ENCODE measurements around the gene MIER2.
"Not testable (repeated sequence)": the region's sequence is repeated elsewhere in the genome, so short reads cannot be mapped to it uniquely, and the experiment has no call there.

Gene MIER2

GRCh38 chr19:359653-359925 lies 15.0 kb upstream of the MIER2 start:
- Histone ChIP-seq H3K27ac (ENCODE audit: low read length) (no peak overlapping the region), H3K9ac (ENCODE audit: low read length) (no peak overlapping the region), H3K9me2 (replicated peaks; ENCODE audit: insufficient read depth, low read length) (no peaks in the 10 kb centered on the region), H3K9me3 (replicated peaks; ENCODE audit: insufficient read depth, low read length) (no peaks in the 10 kb centered on the region), H3K79me2 (ENCODE audit: low read length) (no peaks in the 10 kb centered on the region), H3K4me1 (ENCODE audit: low read length) (no peaks in the 10 kb centered on the region), H3K4me2 (ENCODE audit: low read depth, low read length) (no peak overlapping the region), H3K4me3 (ENCODE audit: low read length) (no peak overlapping the region), H4K20me1 (ENCODE audit: insufficient read depth, low read length) (no peaks in the 10 kb centered on the region), H3K27me3 (replicated peaks; ENCODE audit: insufficient read depth, low read length) (peaks cover 74% of the 10 kb centered on the region), H3F3A (ENCODE audit: insufficient read depth, low read length) (no peaks in the 10 kb centered on the region), H3K36me3 (replicated peaks; ENCODE audit: insufficient read depth, low read length) (no peaks in the 10 kb centered on the region), H2AFZ (ENCODE audit: low read length) (no peak overlapping the region)
- no peak for DNase-seq
- TF ChIP-seq CTCF (IDR thresholded peaks at IDR 0.05; ENCODE audit: low read length) (no peak), EZH2phosphoT487 (IDR thresholded peaks at IDR 0.05; ENCODE audit: low read length) (no peak), EZH2 (optimal IDR thresholded peaks at IDR 0.05; ENCODE audit: low read depth, low read length) (no peak)

- not testable (repeated sequence) for H3K9me2 ChIP-seq (replicated peaks; ENCODE audit: insufficient read depth, low read length); H3K4me3 ChIP-seq (ENCODE audit: low read length); H3K4me1 ChIP-seq (ENCODE audit: low read length); H3K9me3 ChIP-seq (replicated peaks; ENCODE audit: insufficient read depth, low read length); H3K36me3 ChIP-seq (replicated peaks; ENCODE audit: insufficient read depth, low read length); DNase-seq; H3F3A ChIP-seq (ENCODE audit: insufficient read depth, low read length); H3K4me2 ChIP-seq (ENCODE audit: low read depth, low read length); H4K20me1 ChIP-seq (ENCODE audit: insufficient read depth, low read length); H3K79me2 ChIP-seq (ENCODE audit: low read length); H3K9ac ChIP-seq (ENCODE audit: low read length); H3K27ac ChIP-seq (ENCODE audit: low read length); H2AFZ ChIP-seq (ENCODE audit: low read length)
- peaks cover 77% of the 10 kb centered on the region for H3K27me3 ChIP-seq (replicated peaks; ENCODE audit: insufficient read depth, low read length)
These were observed 10.9 kb upstream of the MIER2 start for GRCh38 chr19:355536-355935.

GRCh38 chr19:355134-355533 lies 10.5 kb upstream of the MIER2 start:
- H3K4me3 ChIP-seq (ENCODE audit: low read length) = no peak overlapping the region
- TF ChIP-seq EZH2phosphoT487 (IDR thresholded peaks at IDR 0.05; ENCODE audit: low read length) (no peak), CTCF (IDR thresholded peaks at IDR 0.05; ENCODE audit: low read length) (no peak), EZH2 (optimal IDR thresholded peaks at IDR 0.05; ENCODE audit: low read depth, low read length) (no peak)
- H3F3A ChIP-seq (ENCODE audit: insufficient read depth, low read length) = no peaks in the 10 kb centered on the region
- H3K9me2 ChIP-seq (replicated peaks; ENCODE audit: insufficient read depth, low read length) = no peaks in the 10 kb centered on the region
- no peaks in the 10 kb centered on the region for H3K9me3 ChIP-seq (replicated peaks; ENCODE audit: insufficient read depth, low read length)
- H3K36me3 ChIP-seq (replicated peaks; ENCODE audit: insufficient read depth, low read length) = no peaks in the 10 kb centered on the region
- no peaks in the 10 kb centered on the region for H4K20me1 ChIP-seq (ENCODE audit: insufficient read depth, low read length)
- DNase-seq = no peak
- no peak overlapping the region for H3K9ac ChIP-seq (ENCODE audit: low read length)
- H3K4me2 ChIP-seq (ENCODE audit: low read depth, low read length) = no peak overlapping the region
- H2AFZ ChIP-seq (ENCODE audit: low read length) = no peak overlapping the region
- H3K27ac ChIP-seq (ENCODE audit: low read length) = no peak overlapping the region
- no peaks in the 10 kb centered on the region for H3K79me2 ChIP-seq (ENCODE audit: low read length)
- H3K4me1 ChIP-seq (ENCODE audit: low read length) = no peaks in the 10 kb centered on the region
- H3K27me3 ChIP-seq (replicated peaks; ENCODE audit: insufficient read depth, low read length) = peaks cover 77% of the 10 kb centered on the region

GRCh38 chr19:351976-352625 lies 7.5 kb upstream of the MIER2 start:
- Histone ChIP-seq H4K20me1 (ENCODE audit: insufficient read depth, low read length) (no peaks in the 10 kb centered on the region), H3K4me3 (ENCODE audit: low read length) (no peak overlapping the region), H3K27me3 (replicated peaks; ENCODE audit: insufficient read depth, low read length) (peaks cover 71% of the 10 kb centered on the region), H3K9ac (ENCODE audit: low read length) (no peak overlapping the region), H3K27ac (ENCODE audit: low read length) (no peak overlapping the region), H3K4me1 (ENCODE audit: low read length) (no peaks in the 10 kb centered on the region), H3K79me2 (ENCODE audit: low read length) (no peaks in the 10 kb centered on the region), H3F3A (ENCODE audit: insufficient read depth, low read length) (no peaks in the 10 kb centered on the region), H2AFZ (ENCODE audit: low read length) (no peak overlapping the region), H3K4me2 (ENCODE audit: low read depth, low read length) (no peak overlapping the region), H3K9me2 (replicated peaks; ENCODE audit: insufficient read depth, low read length) (no peaks in the 10 kb centered on the region), H3K9me3 (replicated peaks; ENCODE audit: insufficient read depth, low read length) (no peaks in the 10 kb centered on the region), H3K36me3 (replicated peaks; ENCODE audit: insufficient read depth, low read length) (no peaks in the 10 kb centered on the region)
- no peak for DNase-seq
- no peak for TF ChIP-seq EZH2 (optimal IDR thresholded peaks at IDR 0.05; ENCODE audit: low read depth, low read length)
- no peak for TF ChIP-seq CTCF (IDR thresholded peaks at IDR 0.05; ENCODE audit: low read length)
- no peak for TF ChIP-seq EZH2phosphoT487 (IDR thresholded peaks at IDR 0.05; ENCODE audit: low read length)

Data from MM.1S (cell line).